NCI-H2196 treated with DMSO at 0.1 percent for 48 hours (cell line): Measurements from ENCODE around the gene S100A6.
"Not testable (repeated sequence)": the region's sequence is repeated elsewhere in the genome, so short reads cannot be mapped to it uniquely, and the experiment has no call there.

Source experiments
- DNase-seq: peaks from one replicate; lab custom pipeline; 2025; ENCODE audit not compliant: unreplicated experiment; lab: John Stamatoyannopoulos, UW

The S100A6 gene

GRCh38 chr1:153532769-153533599 lies 2.8 kb downstream of the S100A6 start:
- peak; percentile 70 for DNase-seq

DNA sequence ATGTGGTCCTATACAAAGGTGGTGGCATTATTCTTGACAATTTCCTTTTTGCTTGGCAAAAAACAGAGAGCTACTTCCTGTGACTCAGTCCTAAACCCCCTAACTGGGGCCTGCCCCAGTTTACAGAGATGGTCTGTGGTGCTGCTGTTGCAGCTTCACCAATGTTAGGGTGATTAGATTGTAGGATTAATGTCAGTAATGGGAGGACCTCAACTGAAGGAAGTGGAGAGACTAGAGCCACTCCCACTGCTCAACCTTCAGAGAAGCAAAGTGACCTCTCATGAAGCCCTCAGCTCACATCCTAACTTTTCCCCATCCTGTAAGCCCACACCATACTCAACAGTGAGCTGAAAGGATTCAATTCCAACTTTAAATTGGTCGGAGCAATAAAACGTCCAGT lies 3.6 kb downstream of the S100A6 start:
- no peak for DNase-seq

- DNase-seq: no peak
Measured at GRCh38 chr1:153531638-153532037, 4.2 kb downstream of the S100A6 start.

DNA sequence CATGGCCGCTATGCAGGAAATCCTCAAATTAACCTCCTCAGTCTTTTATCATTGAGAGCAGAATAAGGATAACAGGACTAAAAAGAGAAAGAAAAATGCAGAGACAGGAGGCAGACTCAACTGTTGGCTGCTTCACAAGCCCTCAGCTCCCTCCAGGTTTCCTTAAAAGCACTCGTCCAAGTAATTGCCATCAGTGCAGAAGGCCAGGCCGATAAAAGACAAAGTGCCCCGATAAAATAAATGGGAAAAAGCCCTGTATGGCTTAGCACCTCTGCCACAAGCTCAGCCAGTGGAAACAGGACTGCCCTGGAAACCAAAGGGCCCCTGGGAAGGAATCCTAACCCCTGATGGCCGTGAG lies 8.1 kb downstream of the S100A6 start:
- no peak for DNase-seq

GRCh38 chr1:153527023-153527682 lies 8.6 kb downstream of the S100A6 start:
- DNase-seq: no peak

- peak; percentile 32 for DNase-seq
Measured at GRCh38 chr1:153526132-153526543, 9.7 kb downstream of the S100A6 start.

DNA sequence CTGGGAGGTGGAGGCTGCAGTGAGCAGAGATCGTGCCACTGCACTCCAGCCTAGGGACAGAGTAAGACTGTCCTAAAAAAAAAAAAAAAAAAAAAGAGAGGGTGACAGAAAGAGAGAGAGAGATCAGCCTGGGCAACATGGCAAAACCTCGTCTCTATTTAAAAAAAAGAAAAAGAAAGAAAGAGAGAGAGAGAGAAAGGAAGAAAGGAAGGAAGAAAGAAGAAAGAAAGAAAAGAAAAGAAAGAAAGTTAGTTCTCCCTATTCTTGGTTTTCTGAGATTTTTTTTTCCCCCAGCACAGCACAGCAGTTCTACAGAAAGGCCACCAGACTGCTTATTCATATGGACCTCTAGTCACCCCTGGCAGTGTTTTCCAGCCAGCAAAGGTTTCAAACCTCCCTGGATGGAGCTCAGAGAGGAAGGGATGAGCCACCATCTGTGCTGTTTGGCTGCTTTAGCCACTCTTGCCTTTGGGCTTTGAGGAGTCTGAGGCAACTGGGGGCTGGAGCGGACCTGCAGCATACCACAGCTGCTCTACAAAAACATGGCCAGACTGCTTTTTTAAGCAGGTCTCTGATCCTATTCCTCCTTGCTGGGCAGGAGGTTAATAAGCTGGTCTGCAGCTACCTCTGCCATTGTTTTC lies 10.6 kb downstream of the S100A6 start:
- no peak for DNase-seq

GRCh38 chr1:153522353-153523048 lies 13.3 kb downstream of the S100A6 start:
- DNase-seq: not testable (repeated sequence)

GRCh38 chr1:153521808-153522207 lies 14.0 kb downstream of the S100A6 start:
- DNase-seq: not testable (repeated sequence)

DNA sequence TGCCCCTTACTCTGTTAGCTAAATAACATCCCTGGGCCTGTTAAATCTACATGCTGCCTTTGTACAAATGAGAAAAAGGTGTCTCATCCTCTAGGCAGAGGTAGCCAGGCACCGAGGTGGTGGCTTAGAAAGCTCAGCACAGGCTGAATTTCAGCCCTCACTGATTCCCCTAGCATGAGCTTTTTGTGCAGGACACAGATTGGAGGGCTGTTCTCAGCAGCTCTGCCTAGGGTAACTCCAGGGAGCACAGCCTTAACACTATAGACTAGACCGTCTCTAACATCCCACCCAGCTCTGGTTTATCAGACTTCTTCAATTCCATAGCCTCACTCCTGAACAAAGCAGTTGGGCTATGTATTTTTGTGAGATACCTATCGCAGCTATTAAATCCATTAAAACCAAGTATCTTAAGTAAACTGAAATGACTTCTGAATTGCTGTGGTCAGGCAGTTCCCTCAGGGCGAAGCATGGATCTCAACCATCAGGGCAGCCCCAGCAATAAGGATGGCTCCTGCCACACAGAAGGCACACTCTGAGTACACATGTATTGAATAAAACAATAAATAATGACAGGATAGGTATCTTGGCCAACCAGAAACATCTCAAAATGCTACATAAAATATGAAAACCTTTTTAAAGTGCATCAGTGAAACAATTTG lies 14.8 kb downstream of the S100A6 start:
- no peak for DNase-seq

- not testable (repeated sequence) for DNase-seq
Measured at GRCh38 chr1:153520137-153520691, 15.6 kb downstream of the S100A6 start.

GRCh38 chr1:153519242-153519641 lies 16.5 kb downstream of the S100A6 start:
- DNase-seq: no peak

DNA sequence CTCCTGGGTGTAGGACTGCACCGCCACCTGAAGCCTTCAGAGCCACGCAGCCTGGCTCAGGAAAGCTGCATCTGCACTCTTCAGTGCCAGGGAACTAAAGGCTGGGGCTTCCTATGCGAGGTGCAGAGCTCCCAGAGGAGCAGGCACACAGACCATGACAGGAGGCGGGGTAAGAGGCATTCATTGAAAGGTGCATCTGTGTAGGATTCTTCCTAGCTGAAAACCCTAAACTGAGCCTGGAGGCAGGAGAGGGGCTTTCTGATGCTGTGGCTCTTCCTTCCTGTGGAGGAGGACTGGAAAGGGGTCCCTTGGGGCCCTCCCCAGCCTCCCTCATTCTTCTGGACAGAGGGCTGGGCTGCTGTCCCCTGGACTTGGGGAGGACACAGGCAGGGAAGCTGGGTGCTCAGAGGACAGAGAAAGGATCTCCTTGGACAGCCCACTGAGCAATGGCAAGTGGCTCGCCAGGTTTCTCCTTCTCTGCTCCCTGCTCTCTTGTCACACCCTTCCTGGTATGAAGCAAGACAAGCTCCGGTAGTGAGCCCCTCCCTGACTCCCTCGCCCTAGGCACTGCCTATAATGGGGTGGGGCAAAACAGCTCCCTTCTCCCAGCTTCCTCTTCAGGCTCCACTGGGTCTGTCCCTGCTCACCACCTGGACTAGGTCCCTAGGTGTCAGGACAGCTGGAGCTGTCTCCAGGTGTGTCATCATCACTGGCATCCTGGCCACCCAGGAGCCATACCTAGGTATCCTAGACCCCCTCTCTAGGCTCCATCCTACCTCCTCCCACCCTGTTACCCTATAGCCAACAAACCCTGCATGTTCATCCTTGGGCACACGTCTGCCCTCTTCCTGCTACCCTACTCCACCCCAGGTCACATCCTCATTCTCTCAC lies 20.0 kb downstream of the S100A6 start:
- DNase-seq: peak; percentile 47

- no peak for DNase-seq
Measured at GRCh38 chr1:153513666-153514065, 22.1 kb downstream of the S100A6 start.

DNA sequence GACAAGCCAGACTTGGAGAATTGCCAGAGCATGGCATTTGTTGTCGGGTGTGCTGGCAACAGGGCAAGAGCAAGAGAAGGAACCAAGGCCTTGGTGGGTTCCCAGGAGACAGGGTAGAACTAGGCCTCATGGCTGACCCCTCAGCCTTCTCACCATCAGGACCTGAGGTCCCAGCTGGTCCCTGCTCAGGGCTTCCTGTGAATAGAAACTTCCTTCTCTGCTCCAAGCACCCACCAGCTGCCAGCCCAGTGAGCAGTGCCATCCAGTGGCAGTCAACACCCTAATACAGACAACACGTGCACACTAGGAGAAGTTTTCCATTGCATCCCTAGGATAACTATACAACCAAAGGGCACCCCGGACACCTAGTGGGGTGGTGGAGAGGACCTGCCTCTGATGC lies 22.8 kb downstream of the S100A6 start:
- no peak for DNase-seq

DNA sequence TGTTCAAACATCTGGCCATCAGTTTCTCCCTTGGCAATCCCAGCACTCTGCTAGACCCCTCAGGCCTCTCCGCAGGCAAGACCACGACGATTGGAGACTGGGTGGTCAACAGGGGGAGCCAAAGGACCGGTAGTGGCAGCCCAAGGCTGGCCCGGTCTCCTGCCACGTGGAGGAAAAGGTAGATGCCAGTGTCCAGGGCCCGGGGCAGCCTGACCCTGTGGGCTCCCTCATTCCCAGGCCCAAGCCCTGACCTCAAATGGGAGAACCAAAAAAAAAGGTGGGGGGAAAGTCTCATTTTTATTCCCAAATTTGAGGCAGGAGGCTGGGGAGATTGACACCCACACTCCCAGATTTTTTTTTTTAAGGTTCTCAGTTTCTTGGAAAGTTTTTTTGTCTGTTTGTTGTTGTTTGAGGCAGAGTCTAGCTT lies 24.8 kb downstream of the S100A6 start:
- DNase-seq: peak; percentile 78

DNA sequence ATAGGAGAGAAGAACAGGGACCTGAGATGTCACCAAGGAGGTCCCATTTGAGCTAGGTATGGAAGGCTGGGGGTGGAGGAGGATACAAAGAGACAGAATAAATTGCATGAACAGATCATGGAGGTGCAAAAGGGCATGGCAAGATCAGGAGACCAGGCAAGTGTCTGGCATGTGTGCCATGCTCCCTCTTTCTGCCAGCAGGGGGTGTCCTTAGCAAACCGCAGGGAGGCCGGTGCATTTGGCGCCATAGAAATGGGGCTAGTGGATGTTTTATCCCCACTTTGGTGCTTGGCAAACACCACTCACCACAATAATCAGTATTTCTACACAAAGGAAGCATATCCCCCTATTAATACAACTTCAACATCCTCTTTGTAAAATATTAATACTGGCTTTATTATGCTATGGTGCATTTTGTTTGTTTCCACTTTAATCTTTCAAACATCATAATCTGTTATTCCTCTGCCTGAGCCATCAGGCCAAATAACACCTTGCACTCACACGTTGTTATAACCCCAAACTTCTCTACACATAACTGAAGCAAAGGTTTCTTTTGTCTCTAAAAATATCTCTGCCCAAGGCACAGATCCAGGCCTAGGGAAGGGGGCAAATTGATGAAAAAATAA lies 25.9 kb downstream of the S100A6 start:
- no peak for DNase-seq

- no peak for DNase-seq
Measured at GRCh38 chr1:153509036-153509435, 26.8 kb downstream of the S100A6 start.

- no peak for DNase-seq
Measured at GRCh38 chr1:153507926-153508583, 27.7 kb downstream of the S100A6 start.
